GM19099 (cell line): ENCODE measurements around the gene RASA3.

ENCODE experiments used
- POLR2A ChIP-seq: IDR thresholded peaks from 3 replicates; pipeline ENCODE4 v1.6.1; 2011; ENCODE audit warnings: low read depth; ENCODE audit not compliant: insufficient read length; ENCODE audit errors: extremely low read depth

RASA3 gene

DNA sequence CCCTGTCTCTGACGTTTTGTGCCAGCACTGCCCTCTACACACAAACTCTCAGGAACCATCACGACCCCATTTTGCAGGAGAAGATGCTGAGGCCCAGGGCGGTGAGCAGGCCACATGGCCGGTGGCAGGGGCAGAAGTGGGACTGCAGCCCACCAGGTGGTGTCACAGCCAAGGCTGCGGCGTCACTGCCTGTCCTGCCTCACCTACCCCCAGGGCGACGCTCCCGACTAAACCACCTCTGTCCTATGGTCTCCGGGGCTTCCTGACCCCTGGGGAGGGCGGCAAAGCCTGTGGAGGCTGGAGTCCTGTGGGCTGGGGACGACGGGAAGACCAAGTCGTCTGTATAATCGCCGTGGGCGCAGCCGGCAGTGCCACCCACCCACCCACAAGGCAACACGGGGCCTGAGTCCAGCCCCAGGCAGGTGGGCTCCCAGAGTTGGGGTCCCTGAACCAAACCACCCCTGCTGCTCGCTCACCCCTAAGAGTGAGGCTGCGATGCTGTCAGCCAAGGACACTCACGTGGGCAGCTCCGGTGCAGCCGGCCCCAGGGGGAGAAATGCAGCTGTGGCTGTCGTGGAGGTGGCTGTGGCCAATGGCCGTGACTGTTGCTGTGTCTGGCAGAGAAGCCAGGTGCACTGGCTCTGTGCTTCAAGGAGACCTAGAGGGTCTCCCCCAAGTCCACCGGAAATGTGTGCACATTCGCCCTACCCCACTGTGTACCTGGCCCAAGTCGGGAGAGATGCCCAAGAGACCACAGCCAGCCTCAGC is 29.7 kb downstream of the RASA3 start:
- no peak for TF ChIP-seq POLR2A

DNA sequence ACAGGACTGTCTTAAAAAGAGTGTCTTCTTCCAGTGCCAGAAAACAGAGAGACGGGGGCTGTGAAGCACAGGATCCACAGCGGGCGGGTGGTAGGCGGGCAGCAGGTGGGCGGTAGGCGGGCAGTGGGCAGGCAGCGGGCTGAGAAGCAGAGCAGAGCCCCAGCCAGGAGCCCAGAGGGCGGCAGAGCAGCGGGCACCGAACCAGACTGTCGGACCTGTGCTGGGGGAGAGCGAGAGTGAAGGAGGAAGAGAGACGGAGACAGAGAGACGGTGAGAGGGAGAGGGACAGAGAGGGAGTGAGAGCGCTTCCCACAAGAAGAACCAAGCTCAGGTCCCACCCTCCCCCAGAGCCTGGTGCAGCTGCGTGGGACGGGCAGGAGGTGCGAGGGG is 30.3 kb downstream of the RASA3 start:
- TF ChIP-seq POLR2A: no peak

DNA sequence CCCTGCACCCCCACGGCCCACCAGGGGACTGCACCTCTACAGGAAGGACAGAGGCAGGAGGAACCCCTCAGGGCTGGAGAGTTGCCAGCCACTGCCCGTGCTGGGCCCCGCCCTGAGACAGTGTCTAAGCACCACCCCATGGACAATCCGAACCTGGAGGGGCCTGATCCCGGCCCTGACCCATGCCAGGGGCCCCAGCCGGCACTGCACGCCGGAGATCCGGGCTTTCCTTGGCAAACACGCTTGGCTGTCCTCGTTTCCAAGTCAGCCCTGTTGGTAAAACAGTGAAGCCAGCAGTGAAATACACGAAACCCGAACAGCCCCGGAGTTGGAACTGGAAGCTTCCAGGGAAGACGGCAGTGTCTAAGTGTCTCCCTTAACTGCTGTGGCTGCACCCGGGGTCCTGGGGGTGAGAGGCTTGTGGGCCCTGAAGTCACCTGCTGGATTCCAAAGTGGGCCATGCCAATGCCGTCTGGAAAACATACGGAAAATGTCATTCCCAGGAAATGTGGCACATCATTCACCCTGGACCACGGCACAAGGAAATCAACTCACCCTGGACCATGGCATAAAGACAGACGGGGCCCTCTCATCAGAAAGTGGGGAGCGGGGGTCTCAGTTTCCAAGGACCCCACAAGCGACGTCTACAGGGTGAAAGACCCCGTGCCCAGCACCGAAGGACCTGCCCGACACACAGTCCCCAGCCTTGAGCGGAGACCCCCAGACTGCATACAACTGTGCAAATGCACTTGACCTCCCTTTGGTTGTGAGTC is 30.9 kb downstream of the RASA3 start:
- no peak for TF ChIP-seq POLR2A

DNA sequence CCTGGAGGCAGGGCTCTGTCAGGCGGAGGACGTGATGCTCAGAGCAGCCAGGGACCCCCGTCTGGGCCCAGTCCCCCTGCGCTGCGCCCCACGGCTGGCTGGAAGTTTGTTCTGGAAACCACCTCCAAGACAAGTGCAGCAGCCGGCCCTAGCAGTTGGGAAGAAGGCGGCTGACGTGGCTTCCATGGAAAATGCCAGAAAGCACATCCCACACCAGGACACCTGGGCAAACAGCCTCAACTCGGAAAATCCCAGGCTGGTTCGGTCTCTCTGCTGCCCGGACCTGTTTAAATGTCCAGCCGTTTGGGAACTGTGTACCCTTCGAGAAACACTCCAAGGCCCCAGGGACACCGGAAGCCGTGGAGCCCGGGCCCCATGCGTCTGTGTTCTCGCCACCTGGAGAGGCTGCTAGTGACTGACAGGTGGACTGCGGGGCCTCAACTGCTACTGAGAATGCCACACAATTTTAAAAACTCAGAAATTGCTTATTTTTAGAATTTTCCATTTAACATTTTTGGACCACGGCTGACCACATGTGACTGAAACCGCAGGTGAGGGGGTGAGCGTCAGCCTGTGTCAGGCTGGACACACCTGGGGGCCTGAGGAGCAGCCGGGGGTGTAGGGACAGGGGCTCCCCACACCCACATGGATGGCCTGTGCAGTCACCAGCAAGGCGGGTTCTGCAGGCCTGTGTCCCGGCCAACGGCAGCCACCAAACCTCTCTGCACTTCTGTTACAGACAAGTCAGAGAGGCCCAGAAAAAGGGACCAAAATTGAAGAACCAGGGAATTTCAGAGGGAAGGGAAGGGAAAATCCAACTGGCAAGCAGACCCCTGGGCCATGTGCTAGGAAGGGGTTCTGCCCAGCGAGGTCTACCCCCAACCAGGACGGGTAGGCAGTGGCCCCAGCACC is 31.7 kb downstream of the RASA3 start:
- no peak for TF ChIP-seq POLR2A

- no peak for TF ChIP-seq POLR2A
These were observed 32.4 kb downstream of the RASA3 start for GRCh38 chr13:114099918-114100445.

- no peak for TF ChIP-seq POLR2A
These were observed 33.2 kb downstream of the RASA3 start for GRCh38 chr13:114099191-114099590.

GRCh38 chr13:114097893-114098688 is 34.3 kb downstream of the RASA3 start:
- TF ChIP-seq POLR2A: no peak

DNA sequence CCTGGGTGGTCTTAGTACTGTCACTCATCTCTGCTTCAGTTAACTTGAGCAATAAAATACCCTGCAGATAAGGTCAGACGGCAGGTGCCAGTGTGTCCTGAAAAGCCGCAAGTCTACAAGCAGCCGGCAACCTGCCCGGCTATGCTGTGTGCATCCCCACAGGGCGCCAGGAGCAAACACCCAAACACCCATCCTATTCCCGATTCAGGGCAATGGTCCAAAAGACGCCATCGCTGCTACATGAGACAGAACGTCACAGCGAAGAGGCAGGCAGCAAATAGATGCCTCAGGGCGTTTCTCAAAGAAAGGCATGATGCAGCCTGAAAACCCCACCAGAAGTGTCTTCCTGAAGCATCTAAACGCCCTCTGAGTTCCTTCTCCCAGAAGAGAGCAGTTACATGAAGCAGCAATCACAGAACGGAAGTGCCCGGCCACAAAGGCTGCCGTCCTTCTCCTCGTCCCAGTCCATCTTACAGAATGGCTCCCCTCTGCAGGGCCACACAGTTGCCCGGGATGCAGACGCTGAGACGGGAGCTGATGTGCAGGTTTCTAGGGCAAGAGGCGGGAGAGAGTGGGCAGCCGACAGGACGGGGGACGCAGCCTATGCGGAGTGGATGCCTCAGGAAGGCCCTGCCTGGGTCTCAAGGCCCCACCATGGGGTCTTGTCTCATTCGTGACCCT is 35.1 kb downstream of the RASA3 start:
- TF ChIP-seq POLR2A: no peak

GRCh38 chr13:114096811-114097211 is 35.6 kb downstream of the RASA3 start:
- no peak for TF ChIP-seq POLR2A

DNA sequence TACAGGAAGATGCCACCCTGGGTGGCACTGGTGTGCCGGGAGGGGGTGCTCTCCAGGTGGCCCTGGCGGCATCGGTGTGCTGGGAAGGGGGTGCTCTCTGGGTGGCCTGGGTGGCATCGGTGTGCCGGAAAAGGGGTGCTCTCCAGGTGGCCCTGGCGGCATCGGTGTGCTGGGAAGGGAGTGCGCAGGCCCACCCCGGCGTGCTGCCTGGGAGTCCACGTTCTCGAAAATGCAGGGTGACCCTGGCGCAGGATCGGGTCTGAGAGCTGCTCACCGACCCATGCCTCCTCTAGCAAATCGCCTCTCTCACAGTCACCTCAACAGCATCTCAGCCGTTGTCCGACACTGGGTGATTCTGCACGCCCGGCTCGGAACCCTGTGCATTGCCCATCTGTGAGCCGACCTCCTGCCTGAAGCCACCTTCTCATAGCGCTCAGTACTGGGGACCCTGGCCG is 36.4 kb downstream of the RASA3 start:
- TF ChIP-seq POLR2A: no peak

DNA sequence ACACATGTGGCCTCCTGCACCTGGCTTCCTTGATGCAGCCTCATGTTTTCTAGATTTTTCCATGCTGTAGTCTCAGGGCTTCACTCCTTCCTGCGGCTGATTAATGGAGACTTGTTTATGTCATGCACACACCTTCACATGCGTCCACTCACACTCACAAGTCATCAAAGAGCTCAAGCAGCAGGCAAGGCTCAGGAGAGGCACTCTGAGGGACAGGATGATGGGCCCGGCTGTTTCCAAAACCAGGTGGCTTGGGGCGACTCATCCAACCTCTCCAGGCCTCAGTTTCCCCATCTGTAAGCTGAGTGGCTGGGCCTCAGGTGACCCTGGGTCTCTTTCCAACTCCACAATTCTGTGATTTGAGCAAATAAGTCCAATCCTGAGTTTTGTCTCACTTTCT is 36.9 kb downstream of the RASA3 start:
- TF ChIP-seq POLR2A: no peak

GRCh38 chr13:114093118-114093517 is 39.3 kb downstream of the RASA3 start:
- TF ChIP-seq POLR2A: no peak

DNA sequence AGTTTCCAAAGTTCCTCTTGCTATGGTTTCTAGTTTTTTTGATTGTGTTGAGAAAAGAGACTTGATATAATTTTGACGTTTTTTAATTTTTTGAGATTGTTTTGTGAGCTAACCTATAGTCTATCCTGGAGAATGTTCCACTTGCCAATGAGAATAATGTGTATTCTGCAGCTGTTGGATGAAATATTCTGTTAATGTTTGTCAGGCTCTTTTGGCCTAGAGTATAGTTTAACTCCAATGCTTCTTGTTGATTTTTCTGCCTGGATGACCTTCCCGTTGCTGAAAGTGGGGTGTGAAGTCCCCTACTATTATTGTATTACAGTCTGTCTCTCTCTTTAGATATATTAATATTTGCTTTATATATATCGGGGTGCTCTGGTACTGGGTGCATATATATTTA is 40.0 kb downstream of the RASA3 start:
- no peak for TF ChIP-seq POLR2A

GRCh38 chr13:114090476-114090875 is 41.9 kb downstream of the RASA3 start:
- no peak for TF ChIP-seq POLR2A
